Loucy (cell line): ENCODE results near the gene PAQR4.

Experiments used
- H2AFZ ChIP-seq: fragments of 200-600 bp; sonication (generic); 2 replicates; pipeline ENCODE4 v1.6.0; 2016; ENCODE audit warnings: antibody characterized with exemption, mild to moderate bottlenecking, low read length, moderate library complexity
- H3F3A ChIP-seq: fragments of 200-600 bp; 2 replicates; pipeline ENCODE4 v1.6.0; 2016; ENCODE audit warnings: antibody characterized with exemption, low read depth, mild to moderate bottlenecking
- H3K27me3 ChIP-seq: fragments of 200-600 bp; sonication (generic); 2 replicates; pipeline ENCODE4 v1.6.1; 2014; ENCODE audit warnings: low read length, mild to moderate bottlenecking; ENCODE audit not compliant: insufficient read depth, poor library complexity, severe bottlenecking
- H3K36me3 ChIP-seq: fragments of 200-600 bp; sonication (generic); 2 replicates; pipeline ENCODE4 v1.6.1; 2016; ENCODE audit warnings: low read length; ENCODE audit not compliant: insufficient read depth
- H3K4me1 ChIP-seq: fragments of 200-600 bp; sonication (generic); 2 replicates; pipeline ENCODE4 v1.5.1; 2014; ENCODE audit warnings: low read length, mild to moderate bottlenecking; ENCODE audit not compliant: insufficient read depth, poor library complexity, severe bottlenecking
- H3K4me2 ChIP-seq: fragments of 200-600 bp; sonication (generic); 2 replicates; pipeline ENCODE4 v1.6.0; 2014; ENCODE audit warnings: antibody characterized with exemption, low read length, low read depth, mild to moderate bottlenecking; ENCODE audit not compliant: poor library complexity, severe bottlenecking
- H3K4me3 ChIP-seq: fragments of 200-600 bp; sonication (generic); 2 replicates; pipeline ENCODE4 v1.5.1; 2014; ENCODE audit warnings: low read length, mild to moderate bottlenecking, mixed read lengths; ENCODE audit not compliant: poor library complexity, severe bottlenecking
- H3K79me2 ChIP-seq: fragments of 200-600 bp; sonication (generic); 2 replicates; pipeline ENCODE4 v1.6.1; 2014; ENCODE audit warnings: low read length; ENCODE audit not compliant: insufficient read depth
- H3K9ac ChIP-seq: fragments of 200-600 bp; sonication (generic); 2 replicates; pipeline ENCODE4 v1.6.0; 2014; ENCODE audit warnings: mild to moderate bottlenecking, low read depth, low read length, moderate library complexity; ENCODE audit not compliant: poor library complexity, severe bottlenecking
- H3K9me2 ChIP-seq: fragments of 200-600 bp; sonication (generic); replicated peaks from 2 replicates; pipeline ENCODE4 v1.6.1; 2016; ENCODE audit warnings: low read depth, low read length, mixed read lengths
- H3K9me3 ChIP-seq: fragments of 200-600 bp; sonication (generic); 2 replicates; pipeline ENCODE4 v1.6.1; 2014; ENCODE audit warnings: mild to moderate bottlenecking, antibody characterized with exemption, low read length, low read depth; ENCODE audit not compliant: insufficient read depth
- H4K20me1 ChIP-seq: fragments of 200-600 bp; sonication (generic); 2 replicates; pipeline ENCODE4 v1.6.0; 2014; ENCODE audit warnings: antibody characterized with exemption, low read length, mild to moderate bottlenecking; ENCODE audit not compliant: insufficient read depth, poor library complexity, severe bottlenecking
- CTCF ChIP-seq: fragments of 200-600 bp; sonication (generic); conservative IDR thresholded peaks from 2 replicates; pipeline ENCODE4 v1.5.1; 2014; ENCODE audit warnings: mild to moderate bottlenecking, antibody characterized with exemption, low read length
- EZH2phosphoT487 ChIP-seq: fragments of 200-600 bp; IDR thresholded peaks from 2 replicates; pipeline ENCODE4 v1.6.1; 2018; ENCODE audit warnings: antibody characterized with exemption, mild to moderate bottlenecking, moderate library complexity, borderline replicate concordance

Gene PAQR4

GRCh38 chr16:2946649-2947048, 22.5 kb upstream of the PAQR4 start:
- no peak for TF ChIP-seq CTCF
- no peak for TF ChIP-seq EZH2phosphoT487
- H3K36me3 ChIP-seq = no peaks in the 10 kb centered on the region

GRCh38 chr16:2948807-2949704, 20.1 kb upstream of the PAQR4 start:
- H3K9me3 ChIP-seq = no peaks in the 10 kb centered on the region
- no peaks in the 10 kb centered on the region for H3K9me2 ChIP-seq
- no peaks in the 10 kb centered on the region for H3K27me3 ChIP-seq
- no peaks in the 10 kb centered on the region for H3K79me2 ChIP-seq
- no peaks in the 10 kb centered on the region for H4K20me1 ChIP-seq
- H3K4me3 ChIP-seq = no peak overlapping the region
- H3K9ac ChIP-seq = no peak overlapping the region
- H3F3A ChIP-seq = no peaks in the 10 kb centered on the region
- no peaks in the 10 kb centered on the region for H3K4me1 ChIP-seq
- no peak overlapping the region for H2AFZ ChIP-seq
- no peaks in the 10 kb centered on the region for H3K36me3 ChIP-seq
- TF ChIP-seq CTCF (no peak), EZH2phosphoT487 (no peak)
- H3K4me2 ChIP-seq = no peak overlapping the region

More at GRCh38 chr16:2946649-2947048, 22.5 kb upstream of the PAQR4 start:
- no peak overlapping the region for H3K4me3 ChIP-seq
- no peak overlapping the region for H3K4me2 ChIP-seq
- no peaks in the 10 kb centered on the region for H3K27me3 ChIP-seq
- no peaks in the 10 kb centered on the region for H3F3A ChIP-seq
- no peaks in the 10 kb centered on the region for H3K4me1 ChIP-seq
- H3K9me3 ChIP-seq = no peaks in the 10 kb centered on the region
- no peaks in the 10 kb centered on the region for H4K20me1 ChIP-seq
- no peak overlapping the region for H2AFZ ChIP-seq
- no peaks in the 10 kb centered on the region for H3K9me2 ChIP-seq
- H3K79me2 ChIP-seq = no peaks in the 10 kb centered on the region
- H3K9ac ChIP-seq = no peak overlapping the region

- Histone ChIP-seq H2AFZ (no peak overlapping the region), H3K4me3 (no peak overlapping the region), H3K9ac (no peak overlapping the region), H4K20me1 (no peaks in the 10 kb centered on the region), H3K9me2 (no peaks in the 10 kb centered on the region), H3K4me2 (no peak overlapping the region), H3K36me3 (no peaks in the 10 kb centered on the region), H3K79me2 (no peaks in the 10 kb centered on the region), H3K27me3 (no peaks in the 10 kb centered on the region), H3F3A (no peaks in the 10 kb centered on the region), H3K4me1 (no peaks in the 10 kb centered on the region), H3K9me3 (no peaks in the 10 kb centered on the region)
- TF ChIP-seq EZH2phosphoT487 = no peak
Observed at GRCh38 chr16:2949705-2950352, 19.3 kb upstream of the PAQR4 start.
